Coronary artery (tissue), 2 donors: ENCODE results near the gene DEGS2.

Experiments
- DNase-seq: peaks from one replicate; pipeline ENCODE4 v3.0.0-alpha.2; 2017; ENCODE audit warnings: low spot score
- H3K27ac ChIP-seq, 2 donors: fragments of 200-600 bp; sonication (generic); one replicate each; pipeline ENCODE4 v1.5.1; 2016 to 2019
- H3K4me3 ChIP-seq: fragments of 200-600 bp; sonication (generic); 2 replicates; pipeline ENCODE4 v1.5.1; 2016; ENCODE audit warnings: mild to moderate bottlenecking, moderate library complexity
- CTCF ChIP-seq: fragments of 200-600 bp; sonication (generic); IDR thresholded peaks from one replicate; pipeline ENCODE4 v1.5.1; 2019; ENCODE audit warnings: antibody characterized with exemption

Gene DEGS2

GRCh38 chr14:100172811-100173210 is 13.4 kb upstream of the DEGS2 start:
- no peak for DNase-seq
- no peak for TF ChIP-seq CTCF
- no peak overlapping the region for H3K4me3 ChIP-seq
- H3K27ac ChIP-seq, result no peak overlapping the region

DNA sequence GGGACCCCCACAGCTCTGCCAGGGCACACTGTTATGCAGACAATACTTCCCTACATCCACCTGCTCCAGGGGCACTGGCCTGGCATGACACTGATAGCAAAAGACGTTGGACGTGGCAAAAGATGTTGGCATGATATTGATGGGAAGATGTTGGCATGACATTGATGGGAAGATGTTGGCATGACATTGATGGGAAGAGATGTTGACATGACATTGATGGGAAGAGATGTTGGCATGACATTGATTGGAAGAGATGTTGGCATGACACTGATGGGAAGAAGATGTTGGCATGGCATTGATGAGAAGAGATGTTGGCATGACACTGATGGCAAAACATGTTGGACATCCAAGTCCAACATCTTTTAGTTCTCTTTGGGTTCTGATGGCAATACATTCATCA is 11.4 kb upstream of the DEGS2 start:
- no peak for TF ChIP-seq CTCF
- no peak overlapping the region for H3K27ac ChIP-seq
- no peak overlapping the region for H3K4me3 ChIP-seq
- DNase-seq, result no peak

DNA sequence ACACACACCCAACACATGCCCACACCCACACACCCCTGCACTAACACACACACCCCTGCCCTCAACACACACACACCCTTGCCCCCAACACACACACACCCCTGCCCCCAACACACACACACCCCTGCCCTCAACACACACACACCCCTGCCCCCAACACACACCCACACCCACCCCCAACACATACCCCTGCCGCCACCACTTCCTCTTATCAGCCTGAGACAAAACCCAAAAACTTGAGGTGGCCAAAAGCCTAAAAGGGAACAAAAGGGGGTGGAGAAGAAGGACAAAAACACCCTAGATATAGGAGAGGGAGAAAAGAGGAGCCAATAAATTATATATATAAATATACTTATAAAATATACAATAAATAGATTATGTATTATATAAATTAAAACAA is 9.1 kb upstream of the DEGS2 start:
- no peak overlapping the region for H3K4me3 ChIP-seq
- no peak for DNase-seq
- H3K27ac ChIP-seq, result no peak overlapping the region
- no peak for TF ChIP-seq CTCF

DNA sequence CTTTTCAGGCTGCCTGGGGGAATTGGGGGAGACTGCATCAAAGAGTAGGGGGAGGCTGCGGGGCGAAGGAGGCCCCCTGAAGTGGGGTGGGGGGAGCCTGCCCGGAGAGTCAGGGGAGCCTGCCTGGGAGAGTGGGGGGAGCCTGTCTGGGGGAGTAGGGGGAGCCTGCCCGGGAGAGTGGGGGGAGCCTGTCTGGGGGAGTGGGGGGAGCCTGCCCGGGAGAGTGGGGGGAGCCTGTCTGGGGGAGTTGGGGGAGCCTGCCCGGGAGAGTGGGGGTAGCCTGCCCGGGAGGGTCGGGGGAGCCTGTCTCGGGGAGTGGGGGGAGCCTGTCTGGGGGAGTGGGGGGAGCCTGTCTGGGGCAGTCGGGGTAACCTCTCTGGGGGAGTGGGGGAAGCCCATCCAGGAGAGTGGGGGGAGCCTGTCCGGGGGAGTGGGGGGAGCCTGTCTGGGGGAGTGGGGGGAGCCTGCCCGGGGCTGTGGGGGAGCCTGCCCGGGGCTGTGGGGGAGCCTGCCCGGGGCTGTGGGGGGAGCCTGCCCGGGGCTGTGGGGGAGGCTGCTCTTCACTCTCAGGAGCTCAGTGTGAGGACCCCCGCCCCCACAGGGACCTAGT is 6.5 kb upstream of the DEGS2 start:
- Histone ChIP-seq H3K27ac (no peak overlapping the region), H3K4me3 (peak overlapping the region; percentile 50)
- DNase-seq, result no peak
- no peak for TF ChIP-seq CTCF

GRCh38 chr14:100165376-100165775 is 5.9 kb upstream of the DEGS2 start:
- Histone ChIP-seq H3K27ac (no peak overlapping the region), H3K4me3 (no peak overlapping the region)
- TF ChIP-seq CTCF, result no peak
- no peak for DNase-seq

DNA sequence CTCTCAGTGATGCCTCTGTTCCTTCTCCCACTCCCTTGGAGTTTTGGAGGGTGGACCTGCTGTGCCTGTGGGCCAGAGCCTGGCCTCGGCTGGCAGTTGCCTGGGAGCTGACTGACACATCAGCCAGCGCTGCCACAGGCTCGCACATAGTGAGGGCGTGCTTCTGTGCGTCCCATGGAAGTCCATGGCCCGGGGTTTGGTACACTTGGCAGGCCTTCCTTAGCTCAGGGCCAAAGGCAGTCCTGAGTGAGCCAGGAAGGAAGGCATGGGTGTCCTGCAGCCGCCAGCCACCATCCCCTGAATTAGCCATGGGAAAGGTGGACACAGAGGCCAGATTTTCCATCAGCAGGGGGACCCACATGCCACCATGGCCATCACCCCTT is 1.1 kb upstream of the DEGS2 start:
- TF ChIP-seq CTCF, result no peak
- no peak for DNase-seq
- Histone ChIP-seq H3K4me3 (no peak overlapping the region), H3K27ac (no peak overlapping the region)

DNA sequence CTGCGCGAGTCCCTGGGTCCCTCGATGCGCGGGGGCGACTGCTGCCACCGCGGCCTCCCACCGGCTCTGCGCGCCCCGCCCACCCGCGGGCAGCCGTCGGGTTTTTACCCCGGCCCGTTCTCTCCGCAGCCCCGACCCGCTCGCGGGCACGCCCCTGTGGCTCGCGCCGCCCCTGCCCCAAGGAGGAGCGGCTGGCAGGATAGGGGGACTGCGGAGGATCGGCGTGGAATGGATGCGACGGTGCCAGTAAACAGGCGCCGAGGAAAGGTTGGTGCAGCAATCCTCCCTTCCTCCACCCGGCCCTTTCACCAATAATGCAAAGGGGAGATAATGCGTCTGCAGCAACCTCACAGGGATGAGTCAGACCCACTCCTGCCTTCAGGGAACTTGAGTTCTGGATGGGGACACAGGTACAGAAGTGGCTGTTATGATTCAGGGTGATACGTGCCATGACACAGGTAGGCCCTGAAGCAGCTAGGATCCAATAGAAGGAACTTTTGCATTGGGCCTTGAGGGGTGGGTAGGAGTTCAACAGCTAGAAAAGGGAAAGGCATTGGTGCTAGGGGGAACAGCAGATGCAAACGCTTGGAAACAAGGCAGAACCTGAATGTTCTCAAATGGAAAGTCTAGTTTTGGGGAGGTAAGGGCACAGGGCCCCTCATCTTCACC is 554 bp upstream of the DEGS2 start:
- no peak for DNase-seq
- TF ChIP-seq CTCF, result no peak
- no peak overlapping the region for H3K27ac ChIP-seq
- H3K4me3 ChIP-seq, result peak overlapping the region; percentile 58
